Mucosa of rectum (tissue), 2 donors: ENCODE results near the gene ZCCHC13.

Experiments used
- H3K27ac ChIP-seq, 2 donors: one replicate each; pipeline ENCODE4 v1.7.0; 2013; ENCODE audit warnings: inconsistent platforms in 2 of 2, low read depth in 2 of 2, low read length in 2 of 2
- H3K27me3 ChIP-seq, 2 donors: one replicate each; pipeline ENCODE4 v1.7.0; 2013; ENCODE audit warnings: low read length in 2 of 2; ENCODE audit not compliant: control insufficient read depth in 2 of 2, insufficient read depth in 2 of 2
- H3K36me3 ChIP-seq, 2 donors: one replicate each; pipeline ENCODE4 v1.7.0; 2013; ENCODE audit warnings: low read length in 2 of 2; ENCODE audit not compliant: control insufficient read depth in 2 of 2, insufficient read depth in 2 of 2
- H3K4me1 ChIP-seq, 2 donors: one replicate each; pipeline ENCODE4 v1.7.0; 2013; ENCODE audit warnings: low read length in 2 of 2, mild to moderate bottlenecking in 1 of 2; ENCODE audit not compliant: control insufficient read depth in 2 of 2, insufficient read depth in 2 of 2
- H3K4me3 ChIP-seq, 2 donors: one replicate each; pipeline ENCODE4 v1.7.0; 2013; ENCODE audit warnings: low read length in 2 of 2
- H3K9ac ChIP-seq, 2 donors: one replicate each; pipeline ENCODE4 v1.7.0; 2013; ENCODE audit warnings: low read length in 2 of 2, low read depth in 1 of 2, mild to moderate bottlenecking in 1 of 2
- H3K9me3 ChIP-seq, 2 donors: one replicate each; pipeline ENCODE4 v1.7.0; 2013; ENCODE audit warnings: low read length in 2 of 2; ENCODE audit not compliant: control insufficient read depth in 2 of 2
- donor health status: healthy.
- donor health status: Normal muscosa, but diverticular disease.

The ZCCHC13 gene

GRCh38 chrX:74349387-74349786 is 45.4 kb downstream of the ZCCHC13 start:
- no peaks in the 10 kb centered on the region for H3K9me3 ChIP-seq
- no peaks in the 10 kb centered on the region for H3K4me1 ChIP-seq
- no peak overlapping the region for H3K27ac ChIP-seq
- no peaks in the 10 kb centered on the region for H3K27me3 ChIP-seq
- H3K4me3 ChIP-seq, result no peak overlapping the region
- H3K36me3 ChIP-seq, result no peaks in the 10 kb centered on the region
- no peak overlapping the region for H3K9ac ChIP-seq

- no peaks in the 10 kb centered on the region for H3K36me3 ChIP-seq
- no peaks in the 10 kb centered on the region for H3K9me3 ChIP-seq
- peaks cover 0 to 4% of the 10 kb centered on the region in 2 donors for H3K27me3 ChIP-seq
- no peak overlapping the region for H3K9ac ChIP-seq
- no peak overlapping the region for H3K27ac ChIP-seq
- H3K4me3 ChIP-seq, result no peak overlapping the region
- no peaks in the 10 kb centered on the region for H3K4me1 ChIP-seq
Measured at GRCh38 chrX:74351760-74352159, 47.8 kb downstream of the ZCCHC13 start.

GRCh38 chrX:74353984-74354383 is 50.0 kb downstream of the ZCCHC13 start:
- no peaks in the 10 kb centered on the region for H3K4me1 ChIP-seq
- H3K9ac ChIP-seq, result no peak overlapping the region
- H3K27ac ChIP-seq, result no peak overlapping the region
- peaks cover 0 to 4% of the 10 kb centered on the region in 2 donors for H3K27me3 ChIP-seq
- no peak overlapping the region for H3K4me3 ChIP-seq
- no peaks in the 10 kb centered on the region for H3K9me3 ChIP-seq
- no peaks in the 10 kb centered on the region for H3K36me3 ChIP-seq
